Endodermal cell (in vitro differentiated cells): ENCODE measurements around the gene GNAQ. TPM values are rescaled to one million over a fixed set of nuclear protein-coding genes. Genes with fewer than 3 reads are reported as not detected.

ENCODE experiments used
- DNase-seq: peaks from one replicate; pipeline ENCODE4 v3.0.0-alpha.2; 2017
- H3K27ac ChIP-seq: 2 replicates; pipeline ENCODE4 v1.5.1; 2013; ENCODE audit warnings: mild to moderate bottlenecking, low read depth, low read length, moderate library complexity
- H3K27me3 ChIP-seq: 2 replicates; pipeline ENCODE4 v1.6.1; 2013; ENCODE audit warnings: mild to moderate bottlenecking, low read length, moderate library complexity; ENCODE audit not compliant: insufficient read depth, control insufficient read depth, poor library complexity, severe bottlenecking
- H3K36me3 ChIP-seq: 2 replicates; pipeline ENCODE4 v1.7.0; 2013; ENCODE audit warnings: mild to moderate bottlenecking, low read length, moderate library complexity; ENCODE audit not compliant: control insufficient read depth, insufficient read depth
- H3K4me1 ChIP-seq: one replicate; pipeline ENCODE4 v1.7.0; 2013; ENCODE audit warnings: low read length; ENCODE audit not compliant: control insufficient read depth, insufficient read depth
- H3K4me3 ChIP-seq: 2 replicates; pipeline ENCODE4 v1.5.1; 2013; ENCODE audit warnings: mild to moderate bottlenecking, low read length, moderate library complexity
- H3K9ac ChIP-seq: 2 replicates; pipeline ENCODE4 v1.6.1; 2013; ENCODE audit warnings: mild to moderate bottlenecking, low read length, moderate library complexity; ENCODE audit not compliant: poor library complexity, severe bottlenecking; ENCODE audit errors: extremely low read depth
- H3K9me3 ChIP-seq: 2 replicates; pipeline ENCODE4 v1.6.1; 2013; ENCODE audit warnings: mild to moderate bottlenecking, low read length, moderate library complexity; ENCODE audit not compliant: control insufficient read depth
- H3K27ac Mint-ChIP-seq: 2 replicates; pipeline ENCODE4 v1.8.0; 2020; ENCODE audit warnings: mixed read lengths
- H3K27me3 Mint-ChIP-seq: 2 replicates; pipeline ENCODE4 v1.8.0; 2021; ENCODE audit warnings: mild to moderate bottlenecking, mixed read lengths; ENCODE audit not compliant: insufficient read depth
- H3K36me3 Mint-ChIP-seq: 2 replicates; pipeline ENCODE4 v1.8.0; 2020; ENCODE audit warnings: low read depth, mixed read lengths
- H3K4me1 Mint-ChIP-seq: 2 replicates; pipeline ENCODE4 v1.8.0; 2020; ENCODE audit warnings: mixed read lengths
- H3K4me3 Mint-ChIP-seq: 2 replicates; pipeline ENCODE4 v1.8.0; 2020; ENCODE audit warnings: mild to moderate bottlenecking, moderate library complexity, mixed read lengths
- H3K9me3 Mint-ChIP-seq: 2 replicates; pipeline ENCODE4 v1.8.0; 2020; ENCODE audit warnings: mild to moderate bottlenecking, mixed read lengths
- CTCF ChIP-seq: fragments of 200-600 bp; sonication (generic); conservative IDR thresholded peaks from 2 replicates; pipeline ENCODE4 v1.5.0; 2021; ENCODE audit warnings: antibody characterized with exemption, mild to moderate bottlenecking
- WGBS, 2 experiments: methylation state at CpG; one replicate each; pipeline versions ENCODE4 v1.1.5 to v1.1.7; 2013; ENCODE audit warnings: missing lambda C conversion rate in 2 of 2, mixed read lengths in 1 of 2; ENCODE audit not compliant: insufficient coverage in 1 of 2, insufficient read length in 1 of 2; 5-methylcytosine and 5-hydroxymethylcytosine counted together
- total RNA-seq, 2 donors: library from RNA; stranded (reverse); fragmentation: NEBNext Ultra II Directional in 1 of 2; extraction: Animal tissue kit (Norgen Biotek cat#: 25700) in 1 of 2; gene quantifications; 2 replicates in 1 of 2; 3 replicates in 1 of 2; pipeline ENCODE4 v1.2.1, GENCODE V29; 2021

GNAQ gene
- total RNA-seq, 2 donors from 2014 or later: 46.0 to 57.6 TPM

- DNase-seq: no peak
- H3K9ac ChIP-seq: no peak overlapping the region
- no peaks in the 10 kb centered on the region for H3K4me1 ChIP-seq
- H3K9me3 ChIP-seq: no peaks in the 10 kb centered on the region
- peaks cover 12% of the 10 kb centered on the region for H3K4me1 Mint-ChIP-seq
- peaks cover 2% of the 10 kb centered on the region for H3K36me3 Mint-ChIP-seq
- H3K27me3 Mint-ChIP-seq: no peaks in the 10 kb centered on the region
- H3K4me3 ChIP-seq: no peak overlapping the region
- 93 to 100% methylated on average over 1 to 2 of the region's 2 CpGs for WGBS, 2 experiments
- H3K27me3 ChIP-seq: no peaks in the 10 kb centered on the region
- TF ChIP-seq CTCF: no peak
- H3K36me3 ChIP-seq: no peaks in the 10 kb centered on the region
- H3K27ac Mint-ChIP-seq: no peak overlapping the region
- no peak overlapping the region for H3K27ac ChIP-seq
- no peaks in the 10 kb centered on the region for H3K9me3 Mint-ChIP-seq
- H3K4me3 Mint-ChIP-seq: no peak overlapping the region
Observed at GRCh38 chr9:78000221-78000620, 31.4 kb downstream of the GNAQ start.

GRCh38 chr9:77999231-77999631 is 32.4 kb downstream of the GNAQ start:
- DNase-seq: no peak
- Histone ChIP-seq H3K27ac (no peak overlapping the region), H3K4me1 (no peaks in the 10 kb centered on the region), H3K9me3 (no peaks in the 10 kb centered on the region), H3K9ac (no peak overlapping the region), H3K36me3 (no peaks in the 10 kb centered on the region), H3K27me3 (no peaks in the 10 kb centered on the region), H3K4me3 (no peak overlapping the region)
- H3K4me1 Mint-ChIP-seq: peaks cover 8% of the 10 kb centered on the region
- WGBS, 2 experiments: 92% methylated on average over 2 of the region's 2 CpGs; no CpG with 5 or more reads in 1 of the 2 experiments
- no peaks in the 10 kb centered on the region for H3K9me3 Mint-ChIP-seq
- no peaks in the 10 kb centered on the region for H3K27me3 Mint-ChIP-seq
- H3K36me3 Mint-ChIP-seq: peaks cover 2% of the 10 kb centered on the region
- no peak for TF ChIP-seq CTCF
- H3K4me3 Mint-ChIP-seq: no peak overlapping the region
- H3K27ac Mint-ChIP-seq: peak overlapping the region; percentile 19

- Mint-ChIP-seq H3K36me3 (peaks cover 4% of the 10 kb centered on the region), H3K27ac (peak overlapping the region; percentile 9), H3K27me3 (no peaks in the 10 kb centered on the region), H3K4me3 (no peak overlapping the region), H3K9me3 (no peaks in the 10 kb centered on the region), H3K4me1 (peaks cover 3% of the 10 kb centered on the region)
- WGBS, 2 experiments: 95 to 100% methylated on average over 2 to 16 of the region's 16 CpGs
- no peak overlapping the region for H3K4me3 ChIP-seq
- peak overlapping the region; percentile 15 for H3K27ac ChIP-seq
- no peaks in the 10 kb centered on the region for H3K9me3 ChIP-seq
- TF ChIP-seq CTCF: no peak
- no peak for DNase-seq
- H3K4me1 ChIP-seq: no peaks in the 10 kb centered on the region
- no peaks in the 10 kb centered on the region for H3K27me3 ChIP-seq
- H3K9ac ChIP-seq: no peak overlapping the region
- H3K36me3 ChIP-seq: no peaks in the 10 kb centered on the region
Observed at GRCh38 chr9:77997611-77998284, 33.9 kb downstream of the GNAQ start.
